Caco-2 (cell line): ENCODE data around the gene SNRPA1. TPM values are rescaled to one million over a fixed set of nuclear protein-coding genes. Genes with fewer than 3 reads are reported as not detected.

Source experiments
- BruUV-seq: library from RNA; stranded (reverse); fragments of 400-500 nt; replicated peaks from 2 replicates; lab custom pipeline; 2021; lab: Mats Ljungman, UMichigan
- CTCF ChIA-PET: fragments of 300-600 bp; sonication (Branson Sonifier 250); formaldehyde crosslinking; loops from one replicate; lab custom pipeline; 2022; ENCODE audit warnings: antibody characterized with exemption; lab: Charles Lee
- POLR2A ChIA-PET: fragments of 300-600 bp; sonication (Branson Sonifier 250); formaldehyde crosslinking; loops from one replicate; lab custom pipeline; 2022; ENCODE audit warnings: antibody characterized with exemption; lab: Charles Lee
- DNase-seq, 2 experiments: peaks; one replicate each; pipeline versions ENCODE4 v3.0.0 to v3.0.0-alpha.2; 2020 to 2022
- H3K27me3 ChIP-seq: replicated peaks from 2 replicates; pipeline ENCODE4 v1.6.0; 2011; ENCODE audit warnings: low read length; ENCODE audit not compliant: control insufficient read depth, insufficient read depth
- H3K36me3 ChIP-seq: 2 replicates; pipeline ENCODE4 v1.5.1; 2011; ENCODE audit warnings: low read length; ENCODE audit not compliant: control insufficient read depth, insufficient read depth
- H3K4me1 ChIP-seq: fragments of 250-450 bp; sonication (Bioruptor Pico); 2 replicates; pipeline ENCODE4 v1.5.1; 2020; ENCODE audit warnings: mild to moderate bottlenecking
- H3K4me3 ChIP-seq: 2 replicates; pipeline ENCODE4 v1.5.1; 2011; ENCODE audit warnings: low read depth, mild to moderate bottlenecking, control low read depth, low read length
- H3K9me3 ChIP-seq: fragments of 250-450 bp; sonication (Bioruptor Pico); 2 replicates; pipeline ENCODE4 v1.5.1; 2020; ENCODE audit warnings: mild to moderate bottlenecking, moderate library complexity
- H3K27ac Mint-ChIP-seq: one replicate; pipeline ENCODE4 v1.8.0; 2022; ENCODE audit warnings: mixed read lengths; ENCODE audit not compliant: unreplicated experiment
- H3K27me3 Mint-ChIP-seq: one replicate; pipeline ENCODE4 v1.8.0; 2022; ENCODE audit warnings: mixed read lengths; ENCODE audit not compliant: insufficient read depth, unreplicated experiment
- H3K36me3 Mint-ChIP-seq: one replicate; pipeline ENCODE4 v1.8.0; 2022; ENCODE audit warnings: mild to moderate bottlenecking, mixed read lengths; ENCODE audit not compliant: insufficient read depth, unreplicated experiment
- H3K4me1 Mint-ChIP-seq: one replicate; pipeline ENCODE4 v1.8.0; 2022; ENCODE audit warnings: low read depth, mixed read lengths; ENCODE audit not compliant: unreplicated experiment
- H3K4me3 Mint-ChIP-seq: one replicate; pipeline ENCODE4 v1.8.0; 2022; ENCODE audit warnings: mild to moderate bottlenecking, moderate library complexity, mixed read lengths; ENCODE audit not compliant: unreplicated experiment
- H3K9me3 Mint-ChIP-seq: one replicate; pipeline ENCODE4 v1.8.0; 2022; ENCODE audit warnings: mixed read lengths; ENCODE audit not compliant: unreplicated experiment
- intact Hi-C: fragments of 100-400 bp; cut with micrococcal nuclease; formaldehyde crosslinking; loops from one replicate; pipeline ENCODE4 v1.10.0; 2022; ENCODE audit not compliant: unreplicated experiment
- total RNA-seq: library from RNA; stranded (reverse); gene quantifications from 2 replicates; pipeline ENCODE4 v1.2.3, GENCODE V29; 2022
- TF ChIP-seq, protein P1 (sequence below), 2 experiments: fragments of 200-600 bp in 1 of 2; IDR thresholded peaks; 1 replicate in 1 of 2; 2 replicates in 1 of 2; pipeline versions ENCODE4 v1.5.1 to v1.8.0; 2011 to 2022; ENCODE audit warnings: antibody characterized with exemption in 1 of 2, control low read depth in 1 of 2, inconsistent platforms in 1 of 2, low read depth in 1 of 2, low read length in 1 of 2, mild to moderate bottlenecking in 1 of 2, moderate library complexity in 1 of 2; ENCODE audit not compliant: insufficient read depth in 1 of 2, severe bottlenecking in 1 of 2, unreplicated experiment in 1 of 2

The SNRPA1 gene
- total RNA-seq, 1 experiment from 2014 or later: 123 TPM

DNA sequence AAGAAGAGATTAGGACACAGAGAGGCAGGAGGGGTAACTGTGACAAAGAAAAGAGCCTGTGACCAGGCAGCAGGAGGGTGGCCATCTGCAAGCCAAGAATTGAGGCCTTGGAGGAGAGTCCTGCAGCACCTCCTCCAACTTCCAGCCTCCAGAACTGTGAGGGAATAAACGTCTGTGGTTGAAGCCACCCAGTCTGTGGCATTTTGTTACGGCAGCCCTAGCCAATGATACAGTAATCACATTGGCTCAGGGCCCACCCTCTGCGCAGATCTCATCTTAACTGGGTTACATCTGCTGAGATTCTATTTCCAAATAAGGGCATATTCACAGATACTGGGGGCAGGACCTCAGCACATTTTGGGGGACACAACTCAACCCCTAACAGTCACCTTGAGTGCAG lies 29.0 kb downstream of the SNRPA1 start:
- ChIA-PET POLR2A (no interaction called here), CTCF (no interaction called here)
- intact Hi-C loops: no loop called here
- H3K36me3 Mint-ChIP-seq: peaks cover 22% of the 10 kb centered on the region
- H3K27me3 Mint-ChIP-seq: peaks cover 2% of the 10 kb centered on the region
- H3K27ac Mint-ChIP-seq: no peak overlapping the region
- no peak overlapping the region for H3K4me3 Mint-ChIP-seq
- no peaks in the 10 kb centered on the region for H3K4me1 Mint-ChIP-seq
- TF ChIP-seq, protein P1, sequence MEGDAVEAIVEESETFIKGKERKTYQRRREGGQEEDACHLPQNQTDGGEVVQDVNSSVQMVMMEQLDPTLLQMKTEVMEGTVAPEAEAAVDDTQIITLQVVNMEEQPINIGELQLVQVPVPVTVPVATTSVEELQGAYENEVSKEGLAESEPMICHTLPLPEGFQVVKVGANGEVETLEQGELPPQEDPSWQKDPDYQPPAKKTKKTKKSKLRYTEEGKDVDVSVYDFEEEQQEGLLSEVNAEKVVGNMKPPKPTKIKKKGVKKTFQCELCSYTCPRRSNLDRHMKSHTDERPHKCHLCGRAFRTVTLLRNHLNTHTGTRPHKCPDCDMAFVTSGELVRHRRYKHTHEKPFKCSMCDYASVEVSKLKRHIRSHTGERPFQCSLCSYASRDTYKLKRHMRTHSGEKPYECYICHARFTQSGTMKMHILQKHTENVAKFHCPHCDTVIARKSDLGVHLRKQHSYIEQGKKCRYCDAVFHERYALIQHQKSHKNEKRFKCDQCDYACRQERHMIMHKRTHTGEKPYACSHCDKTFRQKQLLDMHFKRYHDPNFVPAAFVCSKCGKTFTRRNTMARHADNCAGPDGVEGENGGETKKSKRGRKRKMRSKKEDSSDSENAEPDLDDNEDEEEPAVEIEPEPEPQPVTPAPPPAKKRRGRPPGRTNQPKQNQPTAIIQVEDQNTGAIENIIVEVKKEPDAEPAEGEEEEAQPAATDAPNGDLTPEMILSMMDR (IDR thresholded peaks at IDR 0.05; ENCODE audit: insufficient read depth in 1 of 2, low read depth in 1 of 2, low read length in 1 of 2, severe bottlenecking in 1 of 2, unreplicated experiment in 1 of 2): no peak
- no peak overlapping the region for H3K4me3 ChIP-seq
- H3K27me3 ChIP-seq: no peaks in the 10 kb centered on the region
- no peak for DNase-seq
- H3K9me3 Mint-ChIP-seq: no peaks in the 10 kb centered on the region
- no peaks in the 10 kb centered on the region for H3K9me3 ChIP-seq
- no TSS peak for BruUV-seq
- peaks cover 2% of the 10 kb centered on the region for H3K36me3 ChIP-seq
- H3K4me1 ChIP-seq: no peaks in the 10 kb centered on the region

DNA sequence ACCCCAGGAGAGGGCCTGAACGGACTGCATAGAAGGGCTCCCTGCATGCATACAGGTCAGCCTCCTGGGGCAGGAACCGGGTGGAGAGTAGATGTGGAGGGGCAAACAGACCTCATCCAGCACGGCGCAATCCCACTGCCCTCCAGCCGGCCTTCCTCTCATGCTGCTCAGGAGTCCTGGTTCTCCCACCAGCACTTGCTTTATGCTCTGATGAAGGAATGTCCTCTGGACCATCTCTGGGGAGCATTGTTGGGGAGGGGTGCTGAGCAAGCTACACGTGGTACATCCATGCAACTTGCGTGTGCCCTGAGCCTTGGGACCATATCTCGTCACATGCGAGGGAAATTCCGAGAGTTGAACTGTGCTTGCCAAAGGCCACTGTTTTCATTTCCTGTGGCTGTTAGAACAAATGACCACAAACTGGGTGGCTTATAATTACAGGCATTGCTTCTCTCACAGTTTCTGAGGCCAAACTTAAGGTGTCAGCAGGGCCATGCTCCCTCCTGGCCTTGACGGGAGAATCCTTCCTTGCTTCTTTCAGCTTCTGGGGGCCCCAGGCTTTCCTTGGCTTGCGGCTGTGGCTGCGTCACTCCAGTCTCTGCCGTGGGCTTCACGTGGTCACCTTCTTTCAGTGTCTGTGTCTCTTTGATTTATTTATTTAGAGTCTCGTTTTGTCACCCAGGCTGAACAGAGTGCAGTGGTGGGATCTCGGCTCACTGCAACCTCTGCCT lies 30.0 kb downstream of the SNRPA1 start:
- ChIA-PET CTCF (no interaction called here), POLR2A (no interaction called here)
- peaks cover 2% of the 10 kb centered on the region for H3K27me3 Mint-ChIP-seq
- Histone ChIP-seq H3K27me3 (no peaks in the 10 kb centered on the region), H3K4me1 (no peaks in the 10 kb centered on the region), H3K36me3 (no peaks in the 10 kb centered on the region), H3K4me3 (no peak overlapping the region), H3K9me3 (no peaks in the 10 kb centered on the region)
- peaks cover 17% of the 10 kb centered on the region for H3K36me3 Mint-ChIP-seq
- intact Hi-C loops: no loop called here
- BruUV-seq: no TSS peak
- no peaks in the 10 kb centered on the region for H3K9me3 Mint-ChIP-seq
- H3K4me1 Mint-ChIP-seq: no peaks in the 10 kb centered on the region
- TF ChIP-seq, protein P1 (IDR thresholded peaks at IDR 0.05; ENCODE audit: insufficient read depth in 1 of 2, low read depth in 1 of 2, low read length in 1 of 2, severe bottlenecking in 1 of 2, unreplicated experiment in 1 of 2): no peak
- no peak for DNase-seq
- no peak overlapping the region for H3K27ac Mint-ChIP-seq
- H3K4me3 Mint-ChIP-seq: no peak overlapping the region

DNA sequence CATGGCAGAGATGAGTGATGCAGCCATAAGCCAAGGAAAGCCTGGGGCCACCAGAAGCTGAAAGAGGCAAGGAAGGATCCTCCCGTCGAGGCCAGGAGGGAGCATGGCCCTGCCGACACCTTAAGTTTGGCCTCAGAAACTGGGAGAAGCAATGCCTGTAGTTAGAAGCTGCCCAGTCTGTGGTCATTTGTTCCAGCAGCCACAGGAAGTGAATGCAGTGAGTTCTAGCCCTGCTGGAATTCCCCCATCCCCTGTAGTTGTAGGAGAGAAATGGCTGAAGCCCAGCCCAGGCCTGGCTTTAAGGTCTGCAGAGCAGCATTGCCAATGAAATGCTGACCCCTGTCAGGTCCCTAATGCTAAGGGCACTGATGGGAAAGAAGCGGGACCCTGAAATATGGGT lies 31.0 kb downstream of the SNRPA1 start:
- Mint-ChIP-seq H3K4me3 (no peak overlapping the region), H3K4me1 (no peaks in the 10 kb centered on the region), H3K36me3 (peaks cover 13% of the 10 kb centered on the region), H3K27me3 (peaks cover 2% of the 10 kb centered on the region), H3K9me3 (no peaks in the 10 kb centered on the region), H3K27ac (no peak overlapping the region)
- TF ChIP-seq, protein P1 (IDR thresholded peaks at IDR 0.05; ENCODE audit: insufficient read depth in 1 of 2, low read depth in 1 of 2, low read length in 1 of 2, severe bottlenecking in 1 of 2, unreplicated experiment in 1 of 2): no peak
- Histone ChIP-seq H3K4me1 (no peaks in the 10 kb centered on the region), H3K4me3 (no peak overlapping the region), H3K36me3 (no peaks in the 10 kb centered on the region), H3K27me3 (no peaks in the 10 kb centered on the region), H3K9me3 (no peaks in the 10 kb centered on the region)
- intact Hi-C loops: no loop called here
- ChIA-PET CTCF (no interaction called here), POLR2A (interaction anchor here (0.5 to 0.6 kb wide), 2 partner anchors 12 kb away, joined by 3 to 7 read pairs; partner anchors contain the start of gene CHSY1)
- DNase-seq: no peak
- no TSS peak for BruUV-seq
